ENCODE results near the gene INAFM1.

- TF ChIP-seq POLR2A (IDR thresholded peaks at IDR 0.05; ENCODE audit: low read depth, low read length) (no peak), POLR2AphosphoS5 (IDR thresholded peaks at IDR 0.05; ENCODE audit: low read depth, low read length) (no peak; the same call in 1 of the 2 replicates), TAF1 (IDR thresholded peaks at IDR 0.05; ENCODE audit: low read depth, low read length) (no peak), PAX5 (IDR thresholded peaks at IDR 0.05; ENCODE audit: insufficient read depth, low read length, severe bottlenecking) (no peak), SPI1 (IDR thresholded peaks at IDR 0.05; ENCODE audit: low read depth, low read length) (no peak), POU2F2 (IDR thresholded peaks at IDR 0.05; ENCODE audit: low read depth, low read length) (no peak)
These were observed 44.4 kb upstream of the INAFM1 start for GRCh38 chr19:47230054-47230920.
